Hematopoietic multipotent progenitor cell treated with erythropoietin and hydrocortisone succinate and interleukin-3 and kit ligand, for 6 days (in vitro differentiated cells): Measurements from ENCODE around the gene FRMD4A.

ENCODE experiments used
- DNase-seq: peaks from one replicate; pipeline ENCODE4 v3.0.0-alpha.2; 2015

Gene FRMD4A

DNA sequence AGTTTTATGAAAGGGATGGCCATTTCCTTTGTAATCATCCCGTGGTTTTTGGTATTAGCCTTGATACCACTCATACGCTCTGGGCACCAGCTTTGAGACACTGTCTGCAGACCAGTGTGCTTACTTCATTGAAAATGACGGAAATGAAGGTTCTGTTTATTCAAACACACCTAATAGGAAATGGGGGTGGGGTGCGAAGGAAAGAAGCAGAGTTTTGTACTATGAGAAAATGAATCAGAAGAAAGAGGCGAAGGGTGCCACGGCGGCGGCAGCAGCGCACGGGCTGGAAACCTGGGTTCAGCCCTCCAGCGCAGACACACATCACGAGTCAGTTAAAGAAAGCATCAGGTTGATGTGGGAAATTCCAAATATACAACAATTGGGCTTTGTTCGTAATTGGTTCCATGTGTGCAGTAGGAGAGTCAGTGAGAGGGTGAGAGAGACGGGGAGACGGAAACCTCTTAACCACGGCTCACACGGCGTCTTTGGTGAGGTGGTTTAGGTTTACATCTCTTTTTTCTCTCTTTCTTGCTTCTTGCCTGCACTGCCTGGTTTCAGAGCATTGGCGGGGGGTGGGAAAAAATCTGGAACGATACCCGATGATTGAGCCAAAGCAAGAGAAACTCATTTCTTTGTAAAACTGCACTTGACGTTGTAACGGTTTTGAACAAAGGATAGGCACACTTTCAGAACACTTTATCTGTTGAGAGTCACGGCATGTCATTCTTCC is 321.2 kb downstream of the FRMD4A start:
- no peak for DNase-seq

DNA sequence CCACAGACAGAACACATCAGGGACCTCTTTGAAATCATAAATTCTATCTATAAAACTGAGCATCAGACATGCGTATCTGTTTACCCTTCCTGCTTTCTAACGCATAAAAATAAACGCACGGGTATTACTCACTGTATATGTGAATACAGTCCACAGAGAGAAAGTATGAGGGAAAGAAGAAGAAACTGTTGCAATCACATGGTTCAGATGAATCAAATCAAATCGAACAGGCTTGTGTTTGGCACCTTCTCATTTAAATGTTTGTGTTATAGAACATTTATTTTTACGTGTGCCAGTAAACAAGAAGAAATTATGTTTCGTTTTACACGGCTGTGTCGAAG is 322.0 kb downstream of the FRMD4A start:
- DNase-seq, result no peak

DNA sequence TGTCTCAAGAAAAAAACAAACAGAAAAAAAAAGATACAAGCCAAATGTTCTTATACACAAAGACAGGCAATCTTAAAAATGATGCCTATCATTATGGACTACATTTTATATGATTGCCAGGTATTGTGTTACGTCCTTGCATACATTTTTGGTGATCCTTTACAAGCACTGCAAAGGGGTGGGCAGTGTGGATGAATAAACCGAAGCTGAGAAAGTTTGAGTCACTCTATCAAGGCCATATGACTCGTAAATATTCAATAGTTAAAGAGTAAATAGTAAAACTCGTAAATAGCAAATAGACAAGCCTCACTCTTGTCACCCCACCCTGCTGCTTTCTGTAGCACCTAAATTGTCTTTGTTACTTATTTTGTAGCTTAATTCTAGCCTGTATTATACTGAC is 326.2 kb downstream of the FRMD4A start:
- DNase-seq, result no peak

DNA sequence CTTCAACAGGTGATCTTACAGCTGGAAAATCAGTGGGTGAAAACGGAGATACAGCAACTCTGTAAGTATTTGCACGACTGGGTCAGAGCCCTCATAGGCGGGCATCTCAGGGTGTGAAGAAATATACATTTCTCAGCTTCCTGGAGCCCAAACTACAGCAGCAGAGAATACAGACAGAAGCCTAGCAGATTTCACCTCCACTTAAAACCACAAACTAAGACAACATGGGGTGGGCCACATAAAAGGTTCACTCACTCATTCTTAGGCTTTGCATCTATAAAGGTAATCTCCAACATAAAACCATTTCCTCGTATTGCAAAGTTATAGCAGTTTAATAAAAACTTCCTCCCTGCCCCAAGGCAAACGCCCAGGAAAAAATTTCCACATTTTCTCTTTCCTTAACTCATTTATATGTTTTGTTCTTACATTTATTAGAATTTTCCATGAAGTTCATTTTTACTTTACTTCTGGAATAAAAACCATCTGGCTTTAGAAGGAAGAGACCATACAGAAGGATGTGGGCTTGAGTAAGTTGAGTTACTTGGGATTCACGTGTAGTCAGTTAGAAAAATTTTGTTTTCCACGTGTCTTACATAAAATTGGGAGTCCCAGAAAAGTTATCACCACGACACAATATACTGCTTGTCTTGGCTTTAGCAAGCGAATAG is 327.1 kb downstream of the FRMD4A start:
- no peak for DNase-seq

DNA sequence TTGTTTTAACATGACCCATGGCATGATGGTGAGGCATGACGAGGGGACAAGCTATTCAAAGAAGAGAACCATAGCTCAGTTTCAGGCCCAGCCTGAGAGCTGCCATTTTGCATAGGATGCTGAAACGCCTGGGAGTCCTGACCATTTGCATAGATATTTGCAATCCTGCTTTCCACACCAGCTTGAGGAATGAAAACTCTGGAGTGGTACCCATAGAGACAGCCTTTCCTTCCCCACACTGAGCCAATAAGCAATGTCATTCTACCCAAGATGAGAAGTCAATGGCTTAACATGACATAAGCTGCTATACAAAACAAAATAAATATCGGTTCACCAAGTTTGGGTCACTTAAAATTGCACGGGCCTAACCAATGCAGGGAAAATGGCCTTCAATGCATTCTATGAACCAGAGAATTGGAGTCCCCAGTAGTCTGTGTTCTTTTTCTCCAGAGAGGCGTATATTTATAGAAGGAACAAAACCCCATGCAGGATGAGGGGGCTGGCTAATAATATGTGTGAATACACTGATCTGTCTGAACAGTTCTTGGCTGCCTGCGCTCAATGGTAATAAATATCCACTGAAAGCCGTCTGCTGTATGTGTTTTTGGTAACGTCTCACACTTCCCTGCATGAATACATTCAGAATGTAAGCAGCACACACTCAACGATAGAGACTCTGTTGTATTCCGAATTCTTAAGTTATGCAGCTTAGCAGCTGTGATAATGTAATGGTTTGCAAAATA is 329.3 kb downstream of the FRMD4A start:
- DNase-seq, result no peak

DNA sequence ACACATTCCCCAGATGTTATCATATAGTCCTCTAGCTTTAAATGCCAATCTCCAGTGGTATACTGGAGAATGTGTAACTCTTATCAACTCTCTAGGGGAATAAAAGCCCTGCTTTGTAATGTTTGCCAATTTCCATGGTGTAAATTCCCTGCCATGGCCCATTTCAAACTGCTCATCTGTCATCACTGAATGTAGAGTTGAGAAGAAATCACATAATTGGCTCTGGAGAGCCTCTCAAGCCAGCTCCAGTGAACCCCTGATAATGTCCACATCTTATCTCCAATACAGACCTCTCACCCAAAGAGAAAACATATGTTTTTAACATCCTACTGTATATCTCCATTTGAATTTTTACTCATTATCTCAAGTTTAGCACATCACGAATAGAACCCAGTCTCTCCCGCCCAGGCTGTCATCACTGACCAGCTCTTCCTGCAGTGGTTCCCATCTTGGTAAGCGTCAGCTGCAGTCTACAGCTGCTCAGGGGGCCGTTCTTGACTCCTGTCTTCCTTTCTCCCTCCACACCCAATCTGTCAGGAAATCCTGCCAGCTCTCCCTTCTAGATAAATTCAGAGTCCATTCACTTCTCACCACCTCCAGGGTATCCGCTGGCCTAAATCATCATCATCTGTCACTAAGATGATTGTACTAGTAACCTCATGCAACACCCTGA is 332.4 kb downstream of the FRMD4A start:
- DNase-seq, result no peak

- DNase-seq, result no peak
Observed at GRCh38 chr10:13997650-13998049, 333.1 kb downstream of the FRMD4A start.

DNA sequence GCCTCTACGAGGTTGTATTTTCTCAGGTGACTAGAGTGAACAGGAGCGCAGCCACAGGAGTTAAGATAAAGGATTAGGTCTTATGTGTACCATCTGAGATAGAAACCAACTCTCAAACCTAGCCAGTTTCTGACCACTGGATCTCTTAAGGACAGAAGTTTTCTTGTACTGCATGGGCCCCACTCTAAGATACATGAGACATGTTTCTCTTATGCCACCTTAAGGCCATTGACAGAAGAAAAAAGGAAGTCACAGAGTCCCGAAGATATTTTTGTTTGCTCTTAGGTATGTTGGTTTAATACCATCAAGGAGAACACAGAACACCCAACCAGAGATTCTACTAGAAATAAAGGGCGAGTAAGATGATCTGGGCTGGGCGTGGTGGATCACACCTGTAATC is 335.8 kb downstream of the FRMD4A start:
- no peak for DNase-seq

- DNase-seq, result no peak
Observed at GRCh38 chr10:13993673-13994089, 337.0 kb downstream of the FRMD4A start.

DNA sequence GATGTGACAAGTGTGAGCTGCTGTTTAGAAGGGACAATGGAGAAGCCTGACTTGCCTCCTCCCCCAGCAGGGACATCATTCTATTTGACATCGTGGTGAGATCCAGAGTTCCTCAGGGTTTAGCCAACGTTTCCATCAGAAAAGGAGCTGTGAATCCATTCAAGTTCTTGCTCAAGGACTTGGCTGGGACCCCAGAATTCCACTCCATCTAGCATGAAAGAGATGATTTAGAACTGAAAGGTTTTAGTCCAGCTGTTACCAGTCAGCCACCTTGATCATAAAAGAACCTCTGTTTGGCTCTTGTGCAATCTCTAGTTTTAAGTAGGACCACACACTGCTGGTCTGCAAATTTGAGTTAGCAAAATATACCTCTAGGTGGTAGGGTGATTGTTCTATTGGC is 337.6 kb downstream of the FRMD4A start:
- DNase-seq, result no peak

DNA sequence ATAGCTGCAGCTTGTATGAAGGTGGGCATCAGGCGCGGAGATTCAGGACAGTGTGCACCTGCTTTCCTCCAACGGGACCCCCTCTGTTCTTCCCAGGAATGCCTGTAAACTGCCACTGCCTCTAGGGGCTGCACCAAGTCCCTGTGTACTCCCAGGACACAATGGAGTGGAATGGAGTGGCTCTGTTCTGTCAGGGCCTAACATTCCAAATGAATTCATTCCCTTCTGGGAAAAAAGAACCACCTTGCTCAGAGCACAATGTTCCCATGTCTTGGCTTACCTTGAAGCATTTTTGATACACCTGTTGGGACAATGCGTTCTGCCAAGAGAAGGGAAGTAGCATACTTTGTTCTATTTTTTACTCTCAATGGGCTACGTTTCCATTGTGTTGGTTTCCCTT is 339.4 kb downstream of the FRMD4A start:
- no peak for DNase-seq

DNA sequence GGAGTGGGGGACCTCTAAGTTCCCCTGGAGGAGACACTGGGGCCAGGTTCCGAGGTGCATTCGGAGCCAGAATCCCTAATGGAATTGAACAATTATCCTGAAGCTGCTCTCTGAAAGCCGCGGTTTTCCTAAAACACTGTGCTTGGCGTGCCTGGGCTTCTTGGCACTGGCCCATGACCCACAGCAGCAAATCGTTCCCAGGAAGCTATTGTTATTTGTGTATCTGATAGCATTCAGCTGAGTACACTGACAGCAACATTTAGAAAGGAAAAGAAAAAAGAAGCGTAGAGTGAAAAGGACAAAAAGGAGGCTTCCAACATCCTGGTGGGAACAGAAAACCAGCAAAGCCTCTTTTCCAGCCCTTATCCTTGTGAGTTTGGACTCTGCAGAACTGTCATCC is 339.8 kb downstream of the FRMD4A start:
- no peak for DNase-seq

- no peak for DNase-seq
Observed at GRCh38 chr10:13990392-13990805, 340.3 kb downstream of the FRMD4A start.

- no peak for DNase-seq
Observed at GRCh38 chr10:13989616-13990015, 341.1 kb downstream of the FRMD4A start.

- DNase-seq, result no peak
Observed at GRCh38 chr10:13987446-13987845, 343.3 kb downstream of the FRMD4A start.

GRCh38 chr10:13984647-13985155 is 346.0 kb downstream of the FRMD4A start:
- no peak for DNase-seq

GRCh38 chr10:13983035-13983434 is 347.7 kb downstream of the FRMD4A start:
- no peak for DNase-seq

DNA sequence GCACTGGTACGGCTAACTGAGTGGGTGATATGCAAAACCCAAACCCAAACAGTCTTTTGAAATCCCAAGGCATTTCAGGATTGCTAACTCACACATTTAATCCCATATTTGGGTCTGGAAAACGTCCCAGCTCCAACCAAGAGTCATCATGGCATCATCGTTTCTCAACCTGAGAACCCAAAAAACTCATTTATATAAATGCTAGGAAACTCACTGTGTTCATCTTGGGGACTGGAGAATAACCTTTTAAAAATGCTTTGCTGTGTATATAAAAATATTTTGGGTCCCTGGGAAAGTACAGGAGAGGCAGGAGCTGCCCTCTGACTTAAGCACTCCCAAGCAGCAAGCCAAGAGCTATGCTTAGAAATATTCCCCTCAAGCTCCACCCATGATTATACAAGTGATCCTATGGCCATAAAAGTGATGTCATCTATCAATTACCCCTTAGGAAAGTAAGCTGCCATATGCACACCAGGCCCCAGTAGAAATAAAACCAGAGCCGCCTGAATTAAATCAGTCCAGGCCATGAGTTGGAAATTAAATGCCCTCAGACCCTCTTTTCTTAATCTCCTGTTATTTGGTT is 352.1 kb downstream of the FRMD4A start:
- DNase-seq, result no peak

DNA sequence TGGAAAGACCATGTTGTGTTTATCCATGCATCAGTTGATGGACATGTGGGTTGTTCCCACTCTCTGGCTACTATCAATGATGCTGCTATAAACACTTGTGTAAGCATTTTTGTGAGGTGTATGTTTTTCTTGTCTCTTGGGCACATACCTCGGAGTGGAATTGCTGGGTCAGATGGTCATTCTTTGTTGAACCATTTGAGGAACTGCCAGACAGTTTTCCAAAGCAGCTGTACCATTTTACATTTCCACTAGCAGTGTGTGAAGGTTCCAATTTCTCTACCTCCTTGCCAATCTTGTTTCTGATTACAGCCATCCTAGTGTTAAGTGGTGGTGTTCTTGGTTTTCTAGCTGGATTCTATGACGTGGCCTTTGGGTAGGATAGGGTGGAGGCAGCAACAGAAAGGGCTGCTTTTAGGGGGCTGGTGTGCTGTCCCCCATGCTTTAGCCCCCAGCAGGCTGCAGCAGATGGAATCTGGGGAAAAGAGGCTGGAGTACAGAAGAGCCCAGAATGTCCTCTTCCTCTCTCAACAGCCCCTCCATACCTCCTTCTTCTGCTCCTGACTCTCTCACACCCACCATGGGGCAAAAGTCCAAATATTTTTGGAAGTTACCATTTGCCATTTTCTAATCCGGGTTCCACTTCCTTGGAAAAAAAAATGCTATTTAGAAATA is 352.7 kb downstream of the FRMD4A start:
- DNase-seq, result no peak

GRCh38 chr10:13973742-13974141 is 357.0 kb downstream of the FRMD4A start:
- no peak for DNase-seq

DNA sequence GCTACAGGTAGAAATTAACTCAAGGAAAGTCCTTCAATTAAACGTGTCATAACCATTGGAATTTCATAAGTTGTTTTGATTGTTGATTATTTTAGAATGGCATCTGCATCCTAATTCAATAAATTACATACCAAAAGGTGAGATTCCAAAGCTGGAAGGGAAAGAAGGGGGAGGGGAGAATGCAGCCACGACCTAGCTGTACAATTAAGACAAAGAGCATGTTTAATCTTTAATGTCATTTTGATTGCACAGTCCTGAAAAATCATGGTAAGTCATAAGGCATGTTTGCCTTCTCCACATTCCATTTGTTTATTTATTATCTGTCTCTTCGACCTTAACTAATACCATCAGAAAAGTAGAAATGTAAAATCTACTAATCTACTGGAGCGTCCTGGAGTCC is 358.1 kb downstream of the FRMD4A start:
- no peak for DNase-seq
